ENCODE measurements around the gene PGAP2.
"Not testable (repeated sequence)": the region's sequence is repeated elsewhere in the genome, so short reads cannot be mapped to it uniquely, and the experiment has no call there.

The PGAP2 gene

GRCh38 chr11:3809624-3809928 is 1.2 kb downstream of the PGAP2 start:
- Histone ChIP-seq H3K36me3 (ENCODE audit: insufficient read depth, low read length) (peaks cover 3% of the 10 kb centered on the region; the same call in 1 of the 2 replicates), H3K9ac (ENCODE audit: low read depth, low read length) (no peak overlapping the region), H3K9me3 (ENCODE audit: insufficient read depth, low read depth, low read length) (no peaks in the 10 kb centered on the region), H3K27me3 (ENCODE audit: insufficient read depth, low read length) (no peaks in the 10 kb centered on the region), H3K27ac (ENCODE audit: low read depth, low read length) (no peak overlapping the region), H3K4me1 (ENCODE audit: insufficient read depth, low read length) (0 out of 2 replicates have a peak, but pooled peaks cover 4% of the 10 kb centered on the region), H3K4me3 (ENCODE audit: low read length) (no peak overlapping the region)
- WGBS, result 88% methylated on average over 1 of the region's 1 CpG

GRCh38 chr11:3810446-3810845 is 2.1 kb downstream of the PGAP2 start:
- H3K4me1 ChIP-seq (ENCODE audit: insufficient read depth, low read length), result 0 out of 2 replicates have a peak, but pooled peaks cover 4% of the 10 kb centered on the region
- H3K9me3 ChIP-seq (ENCODE audit: insufficient read depth, low read depth, low read length), result no peaks in the 10 kb centered on the region
- WGBS, result 94% methylated on average over 3 of the region's 3 CpGs
- H3K27me3 ChIP-seq (ENCODE audit: insufficient read depth, low read length), result no peaks in the 10 kb centered on the region
- H3K27ac ChIP-seq (ENCODE audit: low read depth, low read length), result no peak overlapping the region
- peaks cover 3% of the 10 kb centered on the region; the same call in 1 of the 2 replicates for H3K36me3 ChIP-seq (ENCODE audit: insufficient read depth, low read length)
- no peak overlapping the region for H3K4me3 ChIP-seq (ENCODE audit: low read length)
- H3K9ac ChIP-seq (ENCODE audit: low read depth, low read length), result no peak overlapping the region

GRCh38 chr11:3810951-3811350 is 2.6 kb downstream of the PGAP2 start:
- 0 out of 2 replicates have a peak, but pooled peaks cover 4% of the 10 kb centered on the region for H3K4me1 ChIP-seq (ENCODE audit: insufficient read depth, low read length)
- H3K27ac ChIP-seq (ENCODE audit: low read depth, low read length), result no peak overlapping the region
- H3K36me3 ChIP-seq (ENCODE audit: insufficient read depth, low read length), result peaks cover 3% of the 10 kb centered on the region; the same call in 1 of the 2 replicates
- H3K27me3 ChIP-seq (ENCODE audit: insufficient read depth, low read length), result no peaks in the 10 kb centered on the region
- no peak overlapping the region for H3K4me3 ChIP-seq (ENCODE audit: low read length)
- 96% methylated on average over 4 of the region's 4 CpGs for WGBS
- no peaks in the 10 kb centered on the region for H3K9me3 ChIP-seq (ENCODE audit: insufficient read depth, low read depth, low read length)
- H3K9ac ChIP-seq (ENCODE audit: low read depth, low read length), result no peak overlapping the region

GRCh38 chr11:3814832-3815231 is 6.5 kb downstream of the PGAP2 start:
- H3K9me3 ChIP-seq (ENCODE audit: insufficient read depth, low read depth, low read length); H3K9ac ChIP-seq (ENCODE audit: low read depth, low read length): not testable (repeated sequence)
- WGBS, result 94% methylated on average over 5 of the region's 5 CpGs

GRCh38 chr11:3815845-3816244 is 7.5 kb downstream of the PGAP2 start:
- WGBS, result 98% methylated on average over 4 of the region's 4 CpGs

More at GRCh38 chr11:3814832-3815231, 6.5 kb downstream of the PGAP2 start:
- not testable (repeated sequence) for H3K27ac ChIP-seq (ENCODE audit: low read depth, low read length); H3K4me1 ChIP-seq (ENCODE audit: insufficient read depth, low read length); H3K4me3 ChIP-seq (ENCODE audit: low read length); H3K27me3 ChIP-seq (ENCODE audit: insufficient read depth, low read length); H3K36me3 ChIP-seq (ENCODE audit: insufficient read depth, low read length)

GRCh38 chr11:3816673-3817072 is 8.3 kb downstream of the PGAP2 start:
- Histone ChIP-seq H3K36me3 (ENCODE audit: insufficient read depth, low read length) (peaks cover 3% of the 10 kb centered on the region; the same call in 1 of the 2 replicates), H3K9me3 (ENCODE audit: insufficient read depth, low read depth, low read length) (no peaks in the 10 kb centered on the region), H3K9ac (ENCODE audit: low read depth, low read length) (no peak overlapping the region), H3K4me3 (ENCODE audit: low read length) (no peak overlapping the region), H3K4me1 (ENCODE audit: insufficient read depth, low read length) (no peaks in the 10 kb centered on the region), H3K27ac (ENCODE audit: low read depth, low read length) (no peak overlapping the region), H3K27me3 (ENCODE audit: insufficient read depth, low read length) (no peaks in the 10 kb centered on the region)
- 97% methylated on average over 2 of the region's 2 CpGs for WGBS

More at GRCh38 chr11:3815845-3816244, 7.5 kb downstream of the PGAP2 start:
- no peaks in the 10 kb centered on the region for H3K27me3 ChIP-seq (ENCODE audit: insufficient read depth, low read length)
- H3K4me1 ChIP-seq (ENCODE audit: insufficient read depth, low read length), result no peaks in the 10 kb centered on the region
- peaks cover 4% of the 10 kb centered on the region; the same call in 1 of the 2 replicates for H3K36me3 ChIP-seq (ENCODE audit: insufficient read depth, low read length)
- no peaks in the 10 kb centered on the region for H3K9me3 ChIP-seq (ENCODE audit: insufficient read depth, low read depth, low read length)
- H3K4me3 ChIP-seq (ENCODE audit: low read length), result no peak overlapping the region
- H3K27ac ChIP-seq (ENCODE audit: low read depth, low read length), result no peak overlapping the region
- no peak overlapping the region for H3K9ac ChIP-seq (ENCODE audit: low read depth, low read length)

- 93% methylated on average over 10 of the region's 10 CpGs for whole genome bisulfite sequencing
- Histone ChIP-seq H3K9me3 (ENCODE audit: insufficient read depth, low read depth, low read length) (no peaks in the 10 kb centered on the region), H3K9ac (ENCODE audit: low read depth, low read length) (no peak overlapping the region), H3K4me1 (ENCODE audit: insufficient read depth, low read length) (no peaks in the 10 kb centered on the region), H3K36me3 (ENCODE audit: insufficient read depth, low read length) (peaks cover 3% of the 10 kb centered on the region; the same call in 1 of the 2 replicates), H3K27me3 (ENCODE audit: insufficient read depth, low read length) (no peaks in the 10 kb centered on the region), H3K4me3 (ENCODE audit: low read length) (no peak overlapping the region), H3K27ac (ENCODE audit: low read depth, low read length) (no peak overlapping the region)
These were observed 8.9 kb downstream of the PGAP2 start for GRCh38 chr11:3817181-3817800.

GRCh38 chr11:3820971-3821370 is 12.6 kb downstream of the PGAP2 start:
- Histone ChIP-seq H3K9ac (ENCODE audit: low read depth, low read length) (no peak overlapping the region), H3K27ac (ENCODE audit: low read depth, low read length) (no peak overlapping the region), H3K4me1 (ENCODE audit: insufficient read depth, low read length) (peaks cover 11% of the 10 kb centered on the region; the same call in 1 of the 2 replicates), H3K9me3 (ENCODE audit: insufficient read depth, low read depth, low read length) (no peaks in the 10 kb centered on the region), H3K4me3 (ENCODE audit: low read length) (no peak overlapping the region), H3K36me3 (ENCODE audit: insufficient read depth, low read length) (peaks cover 9% of the 10 kb centered on the region; the same call in 1 of the 2 replicates), H3K27me3 (ENCODE audit: insufficient read depth, low read length) (no peaks in the 10 kb centered on the region)
- WGBS, result 95% methylated on average over 2 of the region's 2 CpGs

- Histone ChIP-seq H3K27ac (ENCODE audit: low read depth, low read length) (no peak overlapping the region), H3K9ac (ENCODE audit: low read depth, low read length) (no peak overlapping the region), H3K9me3 (ENCODE audit: insufficient read depth, low read depth, low read length) (no peaks in the 10 kb centered on the region), H3K4me3 (ENCODE audit: low read length) (no peak overlapping the region), H3K4me1 (ENCODE audit: insufficient read depth, low read length) (peaks cover 19% of the 10 kb centered on the region; the same call in 1 of the 2 replicates), H3K27me3 (ENCODE audit: insufficient read depth, low read length) (no peaks in the 10 kb centered on the region), H3K36me3 (ENCODE audit: insufficient read depth, low read length) (peaks cover 13% of the 10 kb centered on the region)
- WGBS, result 96% methylated on average over 7 of the region's 7 CpGs
These were observed 14.0 kb downstream of the PGAP2 start for GRCh38 chr11:3822312-3822711.

- Histone ChIP-seq H3K36me3 (ENCODE audit: insufficient read depth, low read length) (peaks cover 23% of the 10 kb centered on the region), H3K4me1 (ENCODE audit: insufficient read depth, low read length) (peaks cover 19% of the 10 kb centered on the region; the same call in 1 of the 2 replicates), H3K27me3 (ENCODE audit: insufficient read depth, low read length) (no peaks in the 10 kb centered on the region), H3K9ac (ENCODE audit: low read depth, low read length) (no peak overlapping the region), H3K4me3 (ENCODE audit: low read length) (no peak overlapping the region), H3K9me3 (ENCODE audit: insufficient read depth, low read depth, low read length) (no peaks in the 10 kb centered on the region), H3K27ac (ENCODE audit: low read depth, low read length) (no peak overlapping the region)
- 94% methylated on average over 3 of the region's 3 CpGs for WGBS
These were observed 14.9 kb downstream of the PGAP2 start for GRCh38 chr11:3823303-3823702.

GRCh38 chr11:3823762-3824506 is 15.6 kb downstream of the PGAP2 start:
- 97% methylated on average over 30 of the region's 30 CpGs for WGBS
- H3K36me3 ChIP-seq (ENCODE audit: insufficient read depth, low read length), result peaks cover 23% of the 10 kb centered on the region
- no peaks in the 10 kb centered on the region for H3K9me3 ChIP-seq (ENCODE audit: insufficient read depth, low read depth, low read length)
- no peak overlapping the region for H3K9ac ChIP-seq (ENCODE audit: low read depth, low read length)
- H3K4me1 ChIP-seq (ENCODE audit: insufficient read depth, low read length), result peaks cover 19% of the 10 kb centered on the region; the same call in 1 of the 2 replicates
- H3K27ac ChIP-seq (ENCODE audit: low read depth, low read length), result no peak overlapping the region
- no peak overlapping the region for H3K4me3 ChIP-seq (ENCODE audit: low read length)
- H3K27me3 ChIP-seq (ENCODE audit: insufficient read depth, low read length), result no peaks in the 10 kb centered on the region

Data from HUES64 (cell line).